ENCODE measurements around the gene TMEM213.

TMEM213 gene

GRCh38 chr7:138845711-138846110 is 47.9 kb downstream of the TMEM213 start:
- Histone ChIP-seq H3K27me3 (replicated peaks; ENCODE audit: insufficient read depth, low read length) (no peaks in the 10 kb centered on the region), H3K27ac (ENCODE audit: low read length) (no peak overlapping the region), H3K4me3 (ENCODE audit: low read length) (no peak overlapping the region), H3K79me2 (ENCODE audit: low read length) (no peaks in the 10 kb centered on the region), H3K9me2 (replicated peaks; ENCODE audit: insufficient read depth, low read length) (no peaks in the 10 kb centered on the region), H3F3A (ENCODE audit: insufficient read depth, low read length) (no peaks in the 10 kb centered on the region), H2AFZ (ENCODE audit: low read length) (no peak overlapping the region), H3K4me2 (ENCODE audit: low read depth, low read length) (no peak overlapping the region), H3K36me3 (replicated peaks; ENCODE audit: insufficient read depth, low read length) (no peaks in the 10 kb centered on the region), H3K9ac (ENCODE audit: low read length) (no peak overlapping the region), H3K9me3 (replicated peaks; ENCODE audit: insufficient read depth, low read length) (no peaks in the 10 kb centered on the region), H4K20me1 (ENCODE audit: insufficient read depth, low read length) (no peaks in the 10 kb centered on the region), H3K4me1 (ENCODE audit: low read length) (no peaks in the 10 kb centered on the region)
- DNase-seq, result no peak
- TF ChIP-seq EZH2phosphoT487 (IDR thresholded peaks at IDR 0.05; ENCODE audit: low read length) (no peak), CTCF (IDR thresholded peaks at IDR 0.05; ENCODE audit: low read length) (no peak), EZH2 (optimal IDR thresholded peaks at IDR 0.05; ENCODE audit: low read depth, low read length) (no peak)

GRCh38 chr7:138848056-138848980 is 50.5 kb downstream of the TMEM213 start:
- Histone ChIP-seq H3K79me2 (ENCODE audit: low read length) (no peaks in the 10 kb centered on the region), H3K9ac (ENCODE audit: low read length) (no peak overlapping the region), H3K9me2 (replicated peaks; ENCODE audit: insufficient read depth, low read length) (no peaks in the 10 kb centered on the region), H3K9me3 (replicated peaks; ENCODE audit: insufficient read depth, low read length) (no peaks in the 10 kb centered on the region), H3K27me3 (replicated peaks; ENCODE audit: insufficient read depth, low read length) (no peaks in the 10 kb centered on the region), H3F3A (ENCODE audit: insufficient read depth, low read length) (no peaks in the 10 kb centered on the region), H3K4me1 (ENCODE audit: low read length) (no peaks in the 10 kb centered on the region), H4K20me1 (ENCODE audit: insufficient read depth, low read length) (no peaks in the 10 kb centered on the region), H2AFZ (ENCODE audit: low read length) (no peak overlapping the region), H3K4me2 (ENCODE audit: low read depth, low read length) (no peak overlapping the region), H3K36me3 (replicated peaks; ENCODE audit: insufficient read depth, low read length) (no peaks in the 10 kb centered on the region), H3K27ac (ENCODE audit: low read length) (no peak overlapping the region), H3K4me3 (ENCODE audit: low read length) (no peak overlapping the region)
- TF ChIP-seq CTCF (IDR thresholded peaks at IDR 0.05; ENCODE audit: low read length), result no peak
- TF ChIP-seq EZH2phosphoT487 (IDR thresholded peaks at IDR 0.05; ENCODE audit: low read length), result no peak
- no peak for TF ChIP-seq EZH2 (optimal IDR thresholded peaks at IDR 0.05; ENCODE audit: low read depth, low read length)
- no peak for DNase-seq

- no peak overlapping the region for H3K4me3 ChIP-seq (ENCODE audit: low read length)
- H3K79me2 ChIP-seq (ENCODE audit: low read length), result no peaks in the 10 kb centered on the region
- no peak for TF ChIP-seq CTCF (IDR thresholded peaks at IDR 0.05; ENCODE audit: low read length)
- no peak for TF ChIP-seq EZH2phosphoT487 (IDR thresholded peaks at IDR 0.05; ENCODE audit: low read length)
- TF ChIP-seq EZH2 (optimal IDR thresholded peaks at IDR 0.05; ENCODE audit: low read depth, low read length), result no peak
- no peaks in the 10 kb centered on the region for H3K27me3 ChIP-seq (replicated peaks; ENCODE audit: insufficient read depth, low read length)
- no peak overlapping the region for H2AFZ ChIP-seq (ENCODE audit: low read length)
- H3K9me3 ChIP-seq (replicated peaks; ENCODE audit: insufficient read depth, low read length), result no peaks in the 10 kb centered on the region
- H3K4me2 ChIP-seq (ENCODE audit: low read depth, low read length), result no peak overlapping the region
- no peaks in the 10 kb centered on the region for H3K36me3 ChIP-seq (replicated peaks; ENCODE audit: insufficient read depth, low read length)
- H4K20me1 ChIP-seq (ENCODE audit: insufficient read depth, low read length), result no peaks in the 10 kb centered on the region
- H3K27ac ChIP-seq (ENCODE audit: low read length), result no peak overlapping the region
- H3K9ac ChIP-seq (ENCODE audit: low read length), result no peak overlapping the region
- H3K9me2 ChIP-seq (replicated peaks; ENCODE audit: insufficient read depth, low read length), result no peaks in the 10 kb centered on the region
- no peak for DNase-seq
- no peaks in the 10 kb centered on the region for H3K4me1 ChIP-seq (ENCODE audit: low read length)
- H3F3A ChIP-seq (ENCODE audit: insufficient read depth, low read length), result no peaks in the 10 kb centered on the region
These were observed 51.9 kb downstream of the TMEM213 start for GRCh38 chr7:138849701-138850100.
